Keratinocyte (primary cell): ENCODE measurements around the gene LPA.

ENCODE experiments used
- CTCF ChIP-seq, 3 experiments: IDR thresholded peaks in 1 of 3; conservative IDR thresholded peaks in 1 of 3; optimal IDR thresholded peaks in 1 of 3; 2 replicates in 2 of 3; 3 replicates in 1 of 3; pipeline versions ENCODE3 to v1.5.1; 2011; ENCODE audit warnings: low read length in 3 of 3, mild to moderate bottlenecking in 3 of 3, moderate library complexity in 2 of 3, control low read depth in 1 of 3, inconsistent platforms in 1 of 3; ENCODE audit not compliant: insufficient read depth in 2 of 3; ENCODE audit errors: extremely low read depth in 1 of 3
- EZH2 ChIP-seq: IDR thresholded peaks from one replicate; pipeline ENCODE4 v1.6.1; 2012; ENCODE audit warnings: inconsistent platforms, mild to moderate bottlenecking, low read length, moderate library complexity

- no peak for TF ChIP-seq CTCF (optimal IDR thresholded peaks at IDR 0.05 in 1 of 3, IDR thresholded peaks at IDR 0.05 in 1 of 3, conservative IDR thresholded peaks at IDR 0.05 in 1 of 3; ENCODE audit: extremely low read depth in 1 of 3, insufficient read depth in 2 of 3, low read length in 3 of 3)
- TF ChIP-seq EZH2: no peak
Measured at GRCh38 chr6:160509610-160510009, 154.5 kb downstream of the LPA start.
